H9 (cell line): ENCODE measurements around the gene ANKRD49. TPM values are rescaled to one million over a fixed set of nuclear protein-coding genes. Genes with fewer than 3 reads are reported as not detected.
A peak's percentile ranks its signal among the peaks of the same experiment; 100 is the strongest.

Experiments
- DNase-seq: peaks from one replicate; pipeline ENCODE4 v3.0.0-alpha.2; 2017
- H2AFZ ChIP-seq: one replicate; pipeline ENCODE4 v1.6.1; 2013; ENCODE audit warnings: mild to moderate bottlenecking, low read length, control low read depth, moderate library complexity
- H2AK5ac ChIP-seq: 2 replicates; pipeline ENCODE4 v1.6.1; 2013; ENCODE audit warnings: low read length, control low read depth, mixed read lengths; ENCODE audit not compliant: insufficient read length
- H2BK120ac ChIP-seq: one replicate; pipeline ENCODE4 v1.6.1; 2013; ENCODE audit warnings: low read depth, mild to moderate bottlenecking, low read length, control low read depth, inconsistent platforms; ENCODE audit not compliant: poor library complexity, severe bottlenecking
- H2BK12ac ChIP-seq: 2 replicates; pipeline ENCODE4 v1.6.1; 2013; ENCODE audit warnings: low read length, control low read depth, mixed read lengths, low read depth; ENCODE audit not compliant: insufficient read length
- H2BK15ac ChIP-seq: 2 replicates; pipeline ENCODE4 v1.6.1; 2013; ENCODE audit warnings: low read depth, low read length, control low read depth
- H2BK20ac ChIP-seq: one replicate; pipeline ENCODE4 v1.6.1; 2013; ENCODE audit warnings: low read depth, mild to moderate bottlenecking, low read length, control low read depth, inconsistent platforms; ENCODE audit not compliant: poor library complexity, severe bottlenecking
- H2BK5ac ChIP-seq: 2 replicates; pipeline ENCODE4 v1.6.1; 2013; ENCODE audit warnings: low read length, control low read depth, mixed read lengths; ENCODE audit not compliant: insufficient read length
- H3K14ac ChIP-seq: 2 replicates; pipeline ENCODE4 v1.6.1; 2013; ENCODE audit warnings: low read length, control low read depth; ENCODE audit not compliant: insufficient read depth
- H3K18ac ChIP-seq: 2 replicates; pipeline ENCODE4 v1.6.1; 2013; ENCODE audit warnings: low read depth, mild to moderate bottlenecking, mixed read lengths, low read length, control low read depth; ENCODE audit not compliant: insufficient read length
- H3K23ac ChIP-seq: 2 replicates; pipeline ENCODE4 v1.6.1; 2013; ENCODE audit warnings: low read length, control low read depth, mixed read lengths, low read depth; ENCODE audit not compliant: insufficient read length
- H3K23me2 ChIP-seq: 2 replicates; pipeline ENCODE4 v1.6.1; 2013; ENCODE audit warnings: low read depth, mild to moderate bottlenecking, mixed read lengths, low read length, control low read depth; ENCODE audit not compliant: insufficient read length, poor library complexity, severe bottlenecking
- H3K27ac ChIP-seq: 2 replicates; pipeline ENCODE4 v1.5.1; 2013; ENCODE audit warnings: low read length, control low read depth, mixed read lengths, low read depth; ENCODE audit not compliant: insufficient read length
- H3K27me3 ChIP-seq: 2 replicates; pipeline ENCODE4 v1.6.1; 2013; ENCODE audit warnings: low read length, control low read depth, inconsistent platforms; ENCODE audit not compliant: insufficient read depth
- H3K4ac ChIP-seq: 2 replicates; pipeline ENCODE4 v1.6.1; 2013; ENCODE audit warnings: low read depth, mild to moderate bottlenecking, control low read depth, inconsistent platforms, low read length, moderate library complexity
- H3K4me1 ChIP-seq: 2 replicates; pipeline ENCODE4 v1.6.1; 2013; ENCODE audit warnings: low read length, control low read depth, inconsistent platforms; ENCODE audit not compliant: insufficient read depth
- H3K4me2 ChIP-seq: 2 replicates; pipeline ENCODE4 v1.6.1; 2013; ENCODE audit warnings: low read length, control low read depth, mixed read lengths; ENCODE audit not compliant: insufficient read length, insufficient read depth
- H3K56ac ChIP-seq: 2 replicates; pipeline ENCODE4 v1.6.1; 2013; ENCODE audit warnings: low read depth, mild to moderate bottlenecking, mixed read lengths, low read length, control low read depth; ENCODE audit not compliant: insufficient read length
- H3K79me1 ChIP-seq: 2 replicates; pipeline ENCODE4 v1.6.1; 2013; ENCODE audit warnings: low read depth, mild to moderate bottlenecking, moderate library complexity, low read length, control low read depth, inconsistent platforms; ENCODE audit not compliant: insufficient read depth, poor library complexity, severe bottlenecking
- H3K79me2 ChIP-seq: 2 replicates; pipeline ENCODE4 v1.6.1; 2013; ENCODE audit warnings: low read length, control low read depth, inconsistent platforms; ENCODE audit not compliant: insufficient read depth
- H3K9ac ChIP-seq: 2 replicates; pipeline ENCODE4 v1.6.1; 2013; ENCODE audit warnings: low read length, control low read depth, mixed read lengths; ENCODE audit not compliant: insufficient read length; ENCODE audit errors: extremely low read depth
- H3K9me3 ChIP-seq: one replicate; pipeline ENCODE4 v1.6.1; 2013; ENCODE audit warnings: low read depth, low read length, inconsistent platforms; ENCODE audit not compliant: control insufficient read depth
- H3T11ph ChIP-seq: one replicate; pipeline ENCODE4 v1.6.1; 2013; ENCODE audit warnings: mild to moderate bottlenecking, low read length, control low read depth, inconsistent platforms
- H4K20me1 ChIP-seq: one replicate; pipeline ENCODE4 v1.6.1; 2013; ENCODE audit not compliant: control insufficient read depth, insufficient read length, insufficient read depth
- H4K5ac ChIP-seq: 2 replicates; pipeline ENCODE4 v1.6.1; 2013; ENCODE audit warnings: low read depth, mild to moderate bottlenecking, mixed read lengths, low read length, control low read depth; ENCODE audit not compliant: insufficient read length
- H4K8ac ChIP-seq: replicated peaks from 2 replicates; pipeline ENCODE4 v1.6.1; 2013; ENCODE audit warnings: low read length, control low read depth, mixed read lengths, low read depth; ENCODE audit not compliant: insufficient read length
- H4K91ac ChIP-seq: 2 replicates; pipeline ENCODE4 v1.6.1; 2013; ENCODE audit warnings: low read depth, mild to moderate bottlenecking, moderate library complexity, mixed read lengths, low read length, control low read depth; ENCODE audit not compliant: insufficient read length
- H3K27ac Mint-ChIP-seq, 3 experiments: 2 replicates in 2 of 3; 3 replicates in 1 of 3; pipeline ENCODE4 v1.8.0; 2020 to 2021; ENCODE audit warnings: mixed read lengths in 3 of 3, mild to moderate bottlenecking in 1 of 3, moderate library complexity in 1 of 3
- H3K27me3 Mint-ChIP-seq: 2 replicates; pipeline ENCODE4 v1.8.0; 2021; ENCODE audit warnings: low read depth, mild to moderate bottlenecking, moderate library complexity, mixed read lengths
- H3K36me3 Mint-ChIP-seq, 3 experiments: 2 replicates in 2 of 3; 3 replicates in 1 of 3; pipeline ENCODE4 v1.8.0; 2020 to 2021; ENCODE audit warnings: low read depth in 3 of 3, mixed read lengths in 3 of 3; ENCODE audit not compliant: insufficient read depth in 1 of 3
- H3K4me1 Mint-ChIP-seq, 2 experiments: 2 replicates each; pipeline ENCODE4 v1.8.0; 2020; ENCODE audit warnings: mixed read lengths in 2 of 2
- H3K4me3 Mint-ChIP-seq, 2 experiments: 2 replicates in 1 of 2; 3 replicates in 1 of 2; pipeline ENCODE4 v1.8.0; 2020 to 2021; ENCODE audit warnings: mild to moderate bottlenecking in 2 of 2, mixed read lengths in 2 of 2, moderate library complexity in 1 of 2
- H3K9me3 Mint-ChIP-seq, 2 experiments: 2 replicates in 1 of 2; 3 replicates in 1 of 2; pipeline ENCODE4 v1.8.0; 2020; ENCODE audit warnings: mild to moderate bottlenecking in 2 of 2, mixed read lengths in 2 of 2, moderate library complexity in 1 of 2
- CTCF ChIP-seq: fragments of 200-600 bp; sonication (generic); conservative IDR thresholded peaks from 3 replicates; pipeline ENCODE4 v1.8.0; 2021; ENCODE audit warnings: antibody characterized with exemption, mild to moderate bottlenecking
- WGBS: extraction: QIAGEN DNeasy Blood & Tissue Kit; methylation state at CpG from one replicate; pipeline ENCODE4 v1.1.7; 2013; ENCODE audit warnings: missing lambda C conversion rate, low lambda C conversion rate, mixed read lengths; ENCODE audit not compliant: insufficient read length; ENCODE audit errors: extremely low coverage; 5-methylcytosine and 5-hydroxymethylcytosine counted together
- total RNA-seq: library from RNA; stranded (reverse); gene quantifications from 2 replicates; pipeline ENCODE4 v1.2.1, GENCODE V29; 2021

Gene ANKRD49
- total RNA-seq, 1 experiment from 2014 or later = 13.8 TPM

GRCh38 chr11:94521684-94522083, 27.9 kb downstream of the ANKRD49 start:
- Histone ChIP-seq H3K23me2 (no peaks in the 10 kb centered on the region), H2BK20ac (no peak overlapping the region), H2BK15ac (no peak overlapping the region), H2BK5ac (no peak overlapping the region), H4K20me1 (no peaks in the 10 kb centered on the region), H3K27me3 (no peaks in the 10 kb centered on the region), H3K23ac (no peak overlapping the region), H3K4ac (no peak overlapping the region), H2BK120ac (no peak overlapping the region), H3K9me3 (no peaks in the 10 kb centered on the region), H2AFZ (no peak overlapping the region), H3K14ac (no peak overlapping the region), H3K4me2 (no peak overlapping the region), H3K9ac (no peak overlapping the region), H4K91ac (no peak overlapping the region), H2BK12ac (no peak overlapping the region), H3K56ac (no peak overlapping the region), H3K18ac (no peak overlapping the region), H4K8ac (no peak overlapping the region), H2AK5ac (no peak overlapping the region), H3T11ph (no peak overlapping the region), H3K79me2 (no peaks in the 10 kb centered on the region), H4K5ac (no peak overlapping the region), H3K4me1 (no peaks in the 10 kb centered on the region), H3K79me1 (no peaks in the 10 kb centered on the region), H3K27ac (no peak overlapping the region)
- Mint-ChIP-seq H3K27ac (no peak overlapping the region), H3K9me3 (no peaks in the 10 kb centered on the region), H3K27me3 (peaks cover 12% of the 10 kb centered on the region), H3K4me3 (no peak overlapping the region), H3K36me3 (no peaks in the 10 kb centered on the region), H3K4me1 (peaks cover 0 to 3% of the 10 kb centered on the region in 2 experiments; a peak in 2 of 4 replicates)
- no CpG with 5 or more reads among the region's 5 CpGs for whole genome bisulfite sequencing
- peak; percentile 71 for TF ChIP-seq CTCF
- DNase-seq = peak; percentile 30
